ENCODE measurements around the gene CNKSR3. TPM values are rescaled to one million over a fixed set of nuclear protein-coding genes. Genes with fewer than 3 reads are reported as not detected.

CNKSR3 gene
- total RNA-seq, 4 donors from 2014 or later: 4.5 to 7.8 (median 7.0) TPM

- no peak overlapping the region for H3K27ac ChIP-seq
- TF ChIP-seq CTCF (IDR thresholded peaks at IDR 0.05) (no peak), POLR2A (IDR thresholded peaks at IDR 0.05) (no peak)
- H3K4me1 ChIP-seq: peaks cover 2 to 7% of the 10 kb centered on the region in 2 donors
- 63 to 65% methylated on average over 2 of the region's 2 CpGs for WGBS, 2 donors
- H3K36me3 ChIP-seq: no peaks in the 10 kb centered on the region
- H3K27me3 ChIP-seq: no peaks in the 10 kb centered on the region
- intact Hi-C loops (cut with DNase I): no loop called here
- H3K4me3 ChIP-seq (replicated peaks in 1 of 3): no peak overlapping the region
- no peak for DNase-seq
- H3K9me3 ChIP-seq: no peaks in the 10 kb centered on the region
These were observed 129.7 kb downstream of the CNKSR3 start for GRCh38 chr6:154380741-154381140.

GRCh38 chr6:154379585-154379984, 130.9 kb downstream of the CNKSR3 start:
- H3K4me1 ChIP-seq: peaks cover 2 to 5% of the 10 kb centered on the region in 2 donors
- H3K9me3 ChIP-seq: no peaks in the 10 kb centered on the region
- WGBS, 2 donors: 98% methylated on average over 3 of the region's 3 CpGs
- no peak overlapping the region for H3K27ac ChIP-seq
- H3K36me3 ChIP-seq: no peaks in the 10 kb centered on the region
- TF ChIP-seq POLR2A (IDR thresholded peaks at IDR 0.05): no peak
- TF ChIP-seq CTCF (IDR thresholded peaks at IDR 0.05): no peak
- DNase-seq: no peak
- H3K4me3 ChIP-seq (replicated peaks in 1 of 3): no peak overlapping the region
- no peaks in the 10 kb centered on the region for H3K27me3 ChIP-seq
- intact Hi-C loops (cut with DNase I): loop anchor here (10.0 kb wide), 2 partner anchors 115 to 225 kb away; no protein-coding TSS in a partner anchor

GRCh38 chr6:154378518-154378917, 132.0 kb downstream of the CNKSR3 start:
- DNase-seq: no peak
- Histone ChIP-seq H3K36me3 (no peaks in the 10 kb centered on the region), H3K4me3 (replicated peaks in 1 of 3) (no peak overlapping the region), H3K4me1 (no peaks in the 10 kb centered on the region), H3K27ac (no peak overlapping the region), H3K27me3 (no peaks in the 10 kb centered on the region), H3K9me3 (no peaks in the 10 kb centered on the region)
- TF ChIP-seq CTCF (IDR thresholded peaks at IDR 0.05): no peak
- TF ChIP-seq POLR2A (IDR thresholded peaks at IDR 0.05): no peak
- intact Hi-C loops (cut with DNase I): loop anchor here (10.0 kb wide), 2 partner anchors 114 to 224 kb away; no protein-coding TSS in a partner anchor
- 99% methylated on average over 2 of the region's 2 CpGs for WGBS, 2 donors

DNA sequence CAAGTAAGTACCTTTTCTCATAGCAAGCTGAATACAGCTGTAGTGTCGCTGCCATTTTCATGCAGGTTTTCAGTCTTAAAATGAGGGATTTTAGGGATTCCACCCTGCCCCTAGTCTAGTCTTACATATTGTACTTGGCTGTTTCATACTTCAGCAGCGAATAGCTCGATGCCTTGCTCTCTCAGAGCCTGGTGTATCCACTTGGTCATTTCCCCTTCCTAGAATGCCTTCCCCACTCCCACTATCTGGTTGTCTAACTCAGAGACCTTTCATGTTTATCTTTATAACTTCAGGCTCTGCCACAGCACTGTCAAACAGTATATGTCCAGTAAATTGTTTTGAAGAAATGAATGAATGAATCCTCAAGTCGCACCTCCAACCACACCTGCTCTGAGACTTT, 132.8 kb downstream of the CNKSR3 start:
- intact Hi-C loops (cut with DNase I): loop anchor here (10.0 kb wide), 2 partner anchors 113 to 223 kb away; no protein-coding TSS in a partner anchor
- no peak overlapping the region for H3K4me3 ChIP-seq (replicated peaks in 1 of 3)
- no peaks in the 10 kb centered on the region for H3K9me3 ChIP-seq
- 92 to 95% methylated on average over 4 of the region's 4 CpGs for WGBS, 2 donors
- H3K27ac ChIP-seq: no peak overlapping the region
- DNase-seq: no peak
- no peak for TF ChIP-seq POLR2A (IDR thresholded peaks at IDR 0.05)
- no peak for TF ChIP-seq CTCF (IDR thresholded peaks at IDR 0.05)
- H3K27me3 ChIP-seq: no peaks in the 10 kb centered on the region
- no peaks in the 10 kb centered on the region for H3K36me3 ChIP-seq
- H3K4me1 ChIP-seq: no peaks in the 10 kb centered on the region

DNA sequence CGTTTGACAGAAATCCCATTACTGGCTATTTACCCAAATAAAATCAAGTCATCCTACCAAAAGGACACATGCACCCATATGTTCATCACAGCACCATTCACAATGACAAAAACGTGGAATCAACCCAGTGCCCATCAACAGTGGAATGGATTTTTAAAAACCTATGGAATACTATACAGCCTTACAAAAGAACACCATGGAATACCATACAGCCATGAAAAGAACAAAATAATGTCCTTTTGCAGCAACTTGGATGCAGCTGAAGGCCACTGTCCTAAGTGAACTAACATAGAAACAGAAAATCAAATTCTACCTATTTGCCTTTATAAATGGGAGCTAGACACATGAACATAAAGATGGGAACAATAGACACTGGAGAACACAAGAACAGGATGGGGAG, 136.5 kb downstream of the CNKSR3 start:
- Histone ChIP-seq H3K36me3 (no peaks in the 10 kb centered on the region), H3K9me3 (no peaks in the 10 kb centered on the region), H3K4me3 (replicated peaks in 1 of 3) (no peak overlapping the region), H3K27ac (no peak overlapping the region), H3K4me1 (no peaks in the 10 kb centered on the region), H3K27me3 (no peaks in the 10 kb centered on the region)
- no peak for TF ChIP-seq POLR2A (IDR thresholded peaks at IDR 0.05)
- no peak for TF ChIP-seq CTCF (IDR thresholded peaks at IDR 0.05)
- no peak for DNase-seq
- WGBS, 2 donors: 91% methylated on average over 2 of the region's 2 CpGs
- intact Hi-C loops (cut with DNase I): loop anchor here (10.0 kb wide), 2 partner anchors 109 to 219 kb away; no protein-coding TSS in a partner anchor

All from thyroid gland (tissue), 4 donors.